DMS53 treated with DMSO at 0.1 percent for 48 hours (cell line): ENCODE data around the gene HAPLN2.

Experiments
- DNase-seq: peaks from one replicate; lab custom pipeline; 2025; ENCODE audit not compliant: unreplicated experiment; lab: John Stamatoyannopoulos, UW

Gene HAPLN2

GRCh38 chr1:156643778-156644092 is 24.5 kb downstream of the HAPLN2 start:
- DNase-seq, result no peak

- no peak for DNase-seq
Observed at GRCh38 chr1:156644146-156644545, 24.9 kb downstream of the HAPLN2 start.

GRCh38 chr1:156644640-156645039 is 25.4 kb downstream of the HAPLN2 start:
- DNase-seq, result no peak

- no peak for DNase-seq
Observed at GRCh38 chr1:156645056-156645455, 25.8 kb downstream of the HAPLN2 start.

GRCh38 chr1:156645666-156646065 is 26.5 kb downstream of the HAPLN2 start:
- DNase-seq, result no peak

- no peak for DNase-seq
Observed at GRCh38 chr1:156646738-156647211, 27.6 kb downstream of the HAPLN2 start.

GRCh38 chr1:156647351-156647750 is 28.1 kb downstream of the HAPLN2 start:
- no peak for DNase-seq

GRCh38 chr1:156648496-156648895 is 29.3 kb downstream of the HAPLN2 start:
- DNase-seq, result no peak

- no peak for DNase-seq
Observed at GRCh38 chr1:156648951-156649350, 29.7 kb downstream of the HAPLN2 start.

- DNase-seq, result no peak
Observed at GRCh38 chr1:156652131-156652991, 33.1 kb downstream of the HAPLN2 start.

GRCh38 chr1:156652992-156653355 is 33.8 kb downstream of the HAPLN2 start:
- DNase-seq, result no peak

GRCh38 chr1:156654700-156655099 is 35.5 kb downstream of the HAPLN2 start:
- DNase-seq, result no peak

- no peak for DNase-seq
Observed at GRCh38 chr1:156655151-156655903, 36.1 kb downstream of the HAPLN2 start.

GRCh38 chr1:156655904-156656516 is 36.8 kb downstream of the HAPLN2 start:
- DNase-seq, result no peak

GRCh38 chr1:156656806-156657740 is 37.9 kb downstream of the HAPLN2 start:
- peak; percentile 69 for DNase-seq

GRCh38 chr1:156657741-156658319 is 38.6 kb downstream of the HAPLN2 start:
- DNase-seq, result peak; percentile 67

GRCh38 chr1:156658496-156658895 is 39.3 kb downstream of the HAPLN2 start:
- DNase-seq, result no peak

GRCh38 chr1:156658945-156659574 is 39.8 kb downstream of the HAPLN2 start:
- no peak for DNase-seq

GRCh38 chr1:156659661-156659987 is 40.4 kb downstream of the HAPLN2 start:
- no peak for DNase-seq
